Fibroblast of the aortic adventitia (primary cell): ENCODE data around the gene NUP188. TPM values are rescaled to one million over a fixed set of nuclear protein-coding genes. Genes with fewer than 3 reads are reported as not detected.

Experiments
- DNase-seq: peaks from one replicate; pipeline ENCODE4 v3.0.0-alpha.2; 2010; ENCODE audit warnings: low read depth
- H3K4me3 ChIP-seq: 2 replicates; pipeline ENCODE4 v1.5.1; 2011; ENCODE audit warnings: low read depth, mild to moderate bottlenecking, control low read depth, low read length, moderate library complexity
- total RNA-seq: library from RNA; depleted of rRNA; stranded (reverse); fragments of >200 nt; gene quantifications from 2 replicates; pipeline ENCODE4 v1.2.3, GENCODE V29; 2012; ENCODE audit warnings: low replicate concordance
- TF ChIP-seq, protein P1 (sequence below): IDR thresholded peaks from 2 replicates; pipeline ENCODE4 v1.5.1; 2011; ENCODE audit warnings: mild to moderate bottlenecking, low read length, control low read depth, inconsistent platforms; ENCODE audit not compliant: insufficient read depth

Gene NUP188
- total RNA-seq, 1 donor: 69.1 TPM

GRCh38 chr9:128913995-128914772 is 33.3 kb upstream of the NUP188 start:
- H3K4me3 ChIP-seq: no peak overlapping the region

GRCh38 chr9:128916204-128916603 is 31.3 kb upstream of the NUP188 start:
- TF ChIP-seq, protein P1, sequence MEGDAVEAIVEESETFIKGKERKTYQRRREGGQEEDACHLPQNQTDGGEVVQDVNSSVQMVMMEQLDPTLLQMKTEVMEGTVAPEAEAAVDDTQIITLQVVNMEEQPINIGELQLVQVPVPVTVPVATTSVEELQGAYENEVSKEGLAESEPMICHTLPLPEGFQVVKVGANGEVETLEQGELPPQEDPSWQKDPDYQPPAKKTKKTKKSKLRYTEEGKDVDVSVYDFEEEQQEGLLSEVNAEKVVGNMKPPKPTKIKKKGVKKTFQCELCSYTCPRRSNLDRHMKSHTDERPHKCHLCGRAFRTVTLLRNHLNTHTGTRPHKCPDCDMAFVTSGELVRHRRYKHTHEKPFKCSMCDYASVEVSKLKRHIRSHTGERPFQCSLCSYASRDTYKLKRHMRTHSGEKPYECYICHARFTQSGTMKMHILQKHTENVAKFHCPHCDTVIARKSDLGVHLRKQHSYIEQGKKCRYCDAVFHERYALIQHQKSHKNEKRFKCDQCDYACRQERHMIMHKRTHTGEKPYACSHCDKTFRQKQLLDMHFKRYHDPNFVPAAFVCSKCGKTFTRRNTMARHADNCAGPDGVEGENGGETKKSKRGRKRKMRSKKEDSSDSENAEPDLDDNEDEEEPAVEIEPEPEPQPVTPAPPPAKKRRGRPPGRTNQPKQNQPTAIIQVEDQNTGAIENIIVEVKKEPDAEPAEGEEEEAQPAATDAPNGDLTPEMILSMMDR: no peak
- peak; percentile 57 for DNase-seq
- H3K4me3 ChIP-seq: no peak overlapping the region

More at GRCh38 chr9:128913995-128914772, 33.3 kb upstream of the NUP188 start:
- TF ChIP-seq, protein P1: no peak
- no peak for DNase-seq

- no peak for DNase-seq
- TF ChIP-seq, protein P1: no peak
- no peak overlapping the region for H3K4me3 ChIP-seq
Observed at GRCh38 chr9:128916745-128917144, 30.8 kb upstream of the NUP188 start.

DNA sequence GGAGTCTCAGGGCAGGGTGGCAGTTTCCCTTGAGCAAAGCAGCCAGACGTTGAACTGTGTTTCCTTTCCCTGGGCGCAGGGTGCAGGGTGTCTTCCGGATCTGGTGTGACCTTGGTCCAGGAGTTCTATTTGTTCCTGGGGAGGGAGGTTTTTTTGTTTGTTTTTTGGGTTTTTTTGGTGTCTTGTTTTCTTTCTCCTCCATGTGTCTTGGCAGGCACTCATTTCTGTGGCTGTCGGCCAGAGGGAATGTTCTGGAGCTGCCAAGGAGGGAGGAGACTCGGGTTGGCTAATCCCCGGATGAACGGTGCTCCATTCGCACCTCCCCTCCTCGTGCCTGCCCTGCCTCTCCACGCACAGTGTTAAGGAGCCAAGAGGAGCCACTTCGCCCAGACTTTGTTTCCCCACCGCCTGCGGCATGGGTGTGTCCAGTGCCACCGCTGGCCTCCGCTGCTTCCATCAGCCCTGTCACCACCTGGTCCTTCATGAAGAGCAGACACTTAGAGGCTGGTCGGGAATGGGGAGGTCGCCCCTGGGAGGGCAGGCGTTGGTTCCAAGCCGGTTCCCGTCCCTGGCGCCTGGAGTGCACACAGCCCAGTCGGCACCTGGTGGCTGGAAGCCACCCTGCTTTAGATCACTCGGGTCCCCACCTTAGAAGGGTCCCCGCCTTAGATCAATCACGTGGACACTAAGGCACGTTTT is 30.2 kb upstream of the NUP188 start:
- H3K4me3 ChIP-seq: no peak overlapping the region
- TF ChIP-seq, protein P1: no peak
- DNase-seq: peak; percentile 92

- H3K4me3 ChIP-seq: no peak overlapping the region
- TF ChIP-seq, protein P1: no peak
- no peak for DNase-seq
Observed at GRCh38 chr9:128918921-128919320, 28.6 kb upstream of the NUP188 start.

- no peak for DNase-seq
- TF ChIP-seq, protein P1: no peak
- H3K4me3 ChIP-seq: no peak overlapping the region
Observed at GRCh38 chr9:128919402-128920089, 28.0 kb upstream of the NUP188 start.
